Measurements from ENCODE around the gene NTRK2. TPM values are rescaled to one million over a fixed set of nuclear protein-coding genes. Genes with fewer than 3 reads are reported as not detected.

NTRK2 gene
- total RNA-seq, 1 experiment from 2014 or later = not detected

- no peaks in the 10 kb centered on the region for H4K20me1 ChIP-seq (ENCODE audit: insufficient read depth, low read depth, low read length)
- no peak overlapping the region for H3K27ac ChIP-seq (ENCODE audit: low read length)
- DNase-seq = no peak
- no peaks in the 10 kb centered on the region for H3K27me3 ChIP-seq (ENCODE audit: low read length)
- H3K79me2 ChIP-seq (ENCODE audit: low read length) = no peaks in the 10 kb centered on the region
- H3K9me2 ChIP-seq (replicated peaks; ENCODE audit: insufficient read depth, low read length) = no peaks in the 10 kb centered on the region
- no peaks in the 10 kb centered on the region for H3K4me1 ChIP-seq (ENCODE audit: low read length)
- no peak overlapping the region for H3K9ac ChIP-seq (ENCODE audit: low read length)
- no peaks in the 10 kb centered on the region for H3K9me3 ChIP-seq (ENCODE audit: low read length)
- no peak overlapping the region for H2AFZ ChIP-seq (ENCODE audit: low read length)
- H3K4me2 ChIP-seq (ENCODE audit: low read depth, low read length, poor library complexity, severe bottlenecking) = no peak overlapping the region
- H3K36me3 ChIP-seq (ENCODE audit: insufficient read depth, low read length) = no peaks in the 10 kb centered on the region
- no peak overlapping the region for H3K4me3 ChIP-seq (ENCODE audit: low read length)
Measured at GRCh38 chr9:84932915-84933527, 263.5 kb downstream of the NTRK2 start.

- H3K9ac ChIP-seq (ENCODE audit: low read length) = no peak overlapping the region
- H3K4me1 ChIP-seq (ENCODE audit: low read length) = no peaks in the 10 kb centered on the region
- H3K9me3 ChIP-seq (ENCODE audit: low read length) = no peaks in the 10 kb centered on the region
- H3K27me3 ChIP-seq (ENCODE audit: low read length) = no peaks in the 10 kb centered on the region
- H2AFZ ChIP-seq (ENCODE audit: low read length) = no peak overlapping the region
- no peak overlapping the region for H3K4me3 ChIP-seq (ENCODE audit: low read length)
- no peaks in the 10 kb centered on the region for H3K9me2 ChIP-seq (replicated peaks; ENCODE audit: insufficient read depth, low read length)
- no peaks in the 10 kb centered on the region for H3K79me2 ChIP-seq (ENCODE audit: low read length)
- no peak overlapping the region for H3K27ac ChIP-seq (ENCODE audit: low read length)
- DNase-seq = no peak
- no peak overlapping the region for H3K4me2 ChIP-seq (ENCODE audit: low read depth, low read length, poor library complexity, severe bottlenecking)
- no peaks in the 10 kb centered on the region for H4K20me1 ChIP-seq (ENCODE audit: insufficient read depth, low read depth, low read length)
- no peaks in the 10 kb centered on the region for H3K36me3 ChIP-seq (ENCODE audit: insufficient read depth, low read length)
Measured at GRCh38 chr9:84935528-84936117, 266.1 kb downstream of the NTRK2 start.

GRCh38 chr9:84937180-84937579 lies 267.7 kb downstream of the NTRK2 start:
- no peaks in the 10 kb centered on the region for H3K79me2 ChIP-seq (ENCODE audit: low read length)
- no peak overlapping the region for H2AFZ ChIP-seq (ENCODE audit: low read length)
- no peak for DNase-seq
- no peaks in the 10 kb centered on the region for H3K9me2 ChIP-seq (replicated peaks; ENCODE audit: insufficient read depth, low read length)
- H3K4me3 ChIP-seq (ENCODE audit: low read length) = no peak overlapping the region
- H3K36me3 ChIP-seq (ENCODE audit: insufficient read depth, low read length) = no peaks in the 10 kb centered on the region
- H3K9ac ChIP-seq (ENCODE audit: low read length) = no peak overlapping the region
- H4K20me1 ChIP-seq (ENCODE audit: insufficient read depth, low read depth, low read length) = no peaks in the 10 kb centered on the region
- no peaks in the 10 kb centered on the region for H3K4me1 ChIP-seq (ENCODE audit: low read length)
- H3K9me3 ChIP-seq (ENCODE audit: low read length) = no peaks in the 10 kb centered on the region
- no peaks in the 10 kb centered on the region for H3K27me3 ChIP-seq (ENCODE audit: low read length)
- no peak overlapping the region for H3K4me2 ChIP-seq (ENCODE audit: low read depth, low read length, poor library complexity, severe bottlenecking)
- no peak overlapping the region for H3K27ac ChIP-seq (ENCODE audit: low read length)

GRCh38 chr9:84937581-84937980 lies 268.1 kb downstream of the NTRK2 start:
- Histone ChIP-seq H3K4me1 (ENCODE audit: low read length) (no peaks in the 10 kb centered on the region), H3K36me3 (ENCODE audit: insufficient read depth, low read length) (no peaks in the 10 kb centered on the region), H3K9me3 (ENCODE audit: low read length) (no peaks in the 10 kb centered on the region), H3K9me2 (replicated peaks; ENCODE audit: insufficient read depth, low read length) (no peaks in the 10 kb centered on the region), H3K4me2 (ENCODE audit: low read depth, low read length, poor library complexity, severe bottlenecking) (no peak overlapping the region), H2AFZ (ENCODE audit: low read length) (no peak overlapping the region), H3K27ac (ENCODE audit: low read length) (no peak overlapping the region), H3K9ac (ENCODE audit: low read length) (no peak overlapping the region), H4K20me1 (ENCODE audit: insufficient read depth, low read depth, low read length) (no peaks in the 10 kb centered on the region), H3K79me2 (ENCODE audit: low read length) (no peaks in the 10 kb centered on the region), H3K27me3 (ENCODE audit: low read length) (no peaks in the 10 kb centered on the region), H3K4me3 (ENCODE audit: low read length) (no peak overlapping the region)
- no peak for DNase-seq

- Histone ChIP-seq H3K9ac (ENCODE audit: low read length) (no peak overlapping the region), H2AFZ (ENCODE audit: low read length) (no peak overlapping the region), H3K4me3 (ENCODE audit: low read length) (no peak overlapping the region), H4K20me1 (ENCODE audit: insufficient read depth, low read depth, low read length) (no peaks in the 10 kb centered on the region), H3K4me1 (ENCODE audit: low read length) (no peaks in the 10 kb centered on the region), H3K27ac (ENCODE audit: low read length) (no peak overlapping the region), H3K79me2 (ENCODE audit: low read length) (no peaks in the 10 kb centered on the region), H3K4me2 (ENCODE audit: low read depth, low read length, poor library complexity, severe bottlenecking) (no peak overlapping the region), H3K9me2 (replicated peaks; ENCODE audit: insufficient read depth, low read length) (no peaks in the 10 kb centered on the region), H3K27me3 (ENCODE audit: low read length) (no peaks in the 10 kb centered on the region), H3K9me3 (ENCODE audit: low read length) (no peaks in the 10 kb centered on the region), H3K36me3 (ENCODE audit: insufficient read depth, low read length) (no peaks in the 10 kb centered on the region)
- no peak for DNase-seq
Measured at GRCh38 chr9:84939774-84940173, 270.2 kb downstream of the NTRK2 start.

- H2AFZ ChIP-seq (ENCODE audit: low read length) = no peak overlapping the region
- no peak for DNase-seq
- no peak overlapping the region for H3K27ac ChIP-seq (ENCODE audit: low read length)
- no peak overlapping the region for H3K9ac ChIP-seq (ENCODE audit: low read length)
- H3K9me2 ChIP-seq (replicated peaks; ENCODE audit: insufficient read depth, low read length) = no peaks in the 10 kb centered on the region
- H3K4me2 ChIP-seq (ENCODE audit: low read depth, low read length, poor library complexity, severe bottlenecking) = no peak overlapping the region
- no peaks in the 10 kb centered on the region for H3K4me1 ChIP-seq (ENCODE audit: low read length)
- no peak overlapping the region for H3K4me3 ChIP-seq (ENCODE audit: low read length)
- H3K9me3 ChIP-seq (ENCODE audit: low read length) = no peaks in the 10 kb centered on the region
- no peaks in the 10 kb centered on the region for H3K79me2 ChIP-seq (ENCODE audit: low read length)
- no peaks in the 10 kb centered on the region for H3K36me3 ChIP-seq (ENCODE audit: insufficient read depth, low read length)
- H4K20me1 ChIP-seq (ENCODE audit: insufficient read depth, low read depth, low read length) = no peaks in the 10 kb centered on the region
- H3K27me3 ChIP-seq (ENCODE audit: low read length) = no peaks in the 10 kb centered on the region
Measured at GRCh38 chr9:84940294-84940693, 270.8 kb downstream of the NTRK2 start.

GRCh38 chr9:84941792-84942191 lies 272.3 kb downstream of the NTRK2 start:
- no peaks in the 10 kb centered on the region for H3K9me3 ChIP-seq (ENCODE audit: low read length)
- no peaks in the 10 kb centered on the region for H3K79me2 ChIP-seq (ENCODE audit: low read length)
- no peak overlapping the region for H3K27ac ChIP-seq (ENCODE audit: low read length)
- H3K9ac ChIP-seq (ENCODE audit: low read length) = no peak overlapping the region
- DNase-seq = no peak
- no peak overlapping the region for H2AFZ ChIP-seq (ENCODE audit: low read length)
- no peak overlapping the region for H3K4me2 ChIP-seq (ENCODE audit: low read depth, low read length, poor library complexity, severe bottlenecking)
- H3K27me3 ChIP-seq (ENCODE audit: low read length) = no peaks in the 10 kb centered on the region
- H4K20me1 ChIP-seq (ENCODE audit: insufficient read depth, low read depth, low read length) = no peaks in the 10 kb centered on the region
- H3K4me3 ChIP-seq (ENCODE audit: low read length) = no peak overlapping the region
- no peaks in the 10 kb centered on the region for H3K4me1 ChIP-seq (ENCODE audit: low read length)
- H3K36me3 ChIP-seq (ENCODE audit: insufficient read depth, low read length) = no peaks in the 10 kb centered on the region
- no peaks in the 10 kb centered on the region for H3K9me2 ChIP-seq (replicated peaks; ENCODE audit: insufficient read depth, low read length)

- H3K4me2 ChIP-seq (ENCODE audit: low read depth, low read length, poor library complexity, severe bottlenecking) = no peak overlapping the region
Measured at GRCh38 chr9:84943482-84944050, 274.0 kb downstream of the NTRK2 start.

More at GRCh38 chr9:84943482-84944050, 274.0 kb downstream of the NTRK2 start:
- no peaks in the 10 kb centered on the region for H3K36me3 ChIP-seq (ENCODE audit: insufficient read depth, low read length)
- H3K79me2 ChIP-seq (ENCODE audit: low read length) = no peaks in the 10 kb centered on the region
- no peak overlapping the region for H2AFZ ChIP-seq (ENCODE audit: low read length)
- no peak overlapping the region for H3K4me3 ChIP-seq (ENCODE audit: low read length)
- H3K9me3 ChIP-seq (ENCODE audit: low read length) = no peaks in the 10 kb centered on the region
- H4K20me1 ChIP-seq (ENCODE audit: insufficient read depth, low read depth, low read length) = no peaks in the 10 kb centered on the region
- H3K4me1 ChIP-seq (ENCODE audit: low read length) = no peaks in the 10 kb centered on the region
- no peaks in the 10 kb centered on the region for H3K27me3 ChIP-seq (ENCODE audit: low read length)
- DNase-seq = no peak
- H3K9ac ChIP-seq (ENCODE audit: low read length) = no peak overlapping the region
- H3K27ac ChIP-seq (ENCODE audit: low read length) = no peak overlapping the region
- no peaks in the 10 kb centered on the region for H3K9me2 ChIP-seq (replicated peaks; ENCODE audit: insufficient read depth, low read length)

Data from Karpas-422 (cell line).